OCI-LY7 (cell line): ENCODE data around the gene ZFHX3. TPM values are rescaled to one million over a fixed set of nuclear protein-coding genes. Genes with fewer than 3 reads are reported as not detected.

Experiments used
- BruUV-seq: library from RNA; stranded (reverse); fragments of 400-500 nt; replicated peaks from 2 replicates; lab custom pipeline; 2021; lab: Mats Ljungman, UMichigan
- CTCF ChIA-PET: fragments of 300-600 bp; sonication (Branson Sonifier 250); formaldehyde crosslinking; loops from one replicate; lab custom pipeline; 2022; ENCODE audit warnings: antibody characterized with exemption; ENCODE audit not compliant: unreplicated experiment; lab: Charles Lee
- POLR2A ChIA-PET: fragments of 300-600 bp; sonication (Branson Sonifier 250); formaldehyde crosslinking; loops from one replicate; lab custom pipeline; 2022; ENCODE audit warnings: antibody characterized with exemption; lab: Charles Lee
- DNase-seq: peaks from one replicate; pipeline ENCODE4 v3.0.0-alpha.2; 2015; ENCODE audit warnings: low spot score
- H2AFZ ChIP-seq: fragments of 200-600 bp; sonication (generic), shearing (Covaris generic); 2 replicates; pipeline ENCODE4 v1.6.1; 2014; ENCODE audit warnings: mild to moderate bottlenecking, antibody characterized with exemption, low read length, moderate library complexity
- H3K27ac ChIP-seq: fragments of 200-600 bp; sonication (generic); 2 replicates; pipeline ENCODE4 v1.5.1; 2014; ENCODE audit warnings: mixed run types, low read depth, mild to moderate bottlenecking, moderate library complexity, low read length, inconsistent platforms; ENCODE audit not compliant: poor library complexity, severe bottlenecking
- H3K36me3 ChIP-seq: fragments of 200-600 bp; sonication (generic); 2 replicates; pipeline ENCODE4 v1.6.1; 2014; ENCODE audit warnings: mild to moderate bottlenecking, antibody characterized with exemption, low read length, moderate library complexity, mixed read lengths; ENCODE audit not compliant: insufficient read depth
- H3K4me1 ChIP-seq: fragments of 200-600 bp; sonication (generic); 2 replicates; pipeline ENCODE4 v1.5.1; 2014; ENCODE audit warnings: mild to moderate bottlenecking, low read length; ENCODE audit not compliant: insufficient read depth, poor library complexity, severe bottlenecking
- H3K4me2 ChIP-seq: fragments of 200-600 bp; sonication (generic); 2 replicates; pipeline ENCODE4 v1.6.1; 2014; ENCODE audit warnings: mild to moderate bottlenecking, low read length
- H3K4me3 ChIP-seq: fragments of 200-600 bp; sonication (generic); 2 replicates; pipeline ENCODE4 v1.5.1; 2014; ENCODE audit warnings: mild to moderate bottlenecking, low read depth, low read length; ENCODE audit not compliant: poor library complexity, severe bottlenecking
- H3K79me2 ChIP-seq: fragments of 200-600 bp; sonication (generic); 2 replicates; pipeline ENCODE4 v1.6.1; 2016; ENCODE audit warnings: low read depth, mild to moderate bottlenecking, low read length, moderate library complexity, mixed read lengths; ENCODE audit not compliant: insufficient read depth
- H3K9me2 ChIP-seq: fragments of 200-600 bp; sonication (generic); 2 replicates; pipeline ENCODE4 v1.6.1; 2016; ENCODE audit warnings: mild to moderate bottlenecking, low read length, mixed read lengths; ENCODE audit not compliant: insufficient read depth
- H3K9me3 ChIP-seq: fragments of 200-600 bp; sonication (generic); 2 replicates; pipeline ENCODE4 v1.6.1; 2014; ENCODE audit warnings: mild to moderate bottlenecking, mixed run types, low read length, mixed read lengths
- H4K20me1 ChIP-seq: fragments of 200-600 bp; sonication (generic); 2 replicates; pipeline ENCODE4 v1.6.1; 2014; ENCODE audit warnings: mild to moderate bottlenecking, antibody characterized with exemption, low read length, moderate library complexity, mixed read lengths; ENCODE audit not compliant: insufficient read depth
- EZH2phosphoT487 ChIP-seq: fragments of 200-600 bp; sonication (generic); IDR thresholded peaks from 2 replicates; pipeline ENCODE4 v1.6.1; 2018; ENCODE audit warnings: low read depth, borderline replicate concordance, mild to moderate bottlenecking, mixed run types, antibody characterized with exemption, low read length, moderate library complexity, mixed read lengths
- intact Hi-C: fragments of 100-400 bp; cut with micrococcal nuclease; formaldehyde crosslinking; loops from one replicate; pipeline ENCODE4 v1.10.0; 2022; ENCODE audit not compliant: unreplicated experiment
- total RNA-seq, 2 experiments: library from RNA; depleted of rRNA in 1 of 2; stranded (reverse); fragments of >200 nt in 1 of 2; shearing (Covaris generic) in 1 of 2; gene quantifications; 2 replicates each; pipeline ENCODE4 v1.2.3, GENCODE V29; 2014 to 2022
- TF ChIP-seq, protein P1 (sequence below): fragments of 200-600 bp; sonication (generic); conservative IDR thresholded peaks from 2 replicates; pipeline ENCODE4 v1.5.1; 2014; ENCODE audit warnings: mild to moderate bottlenecking, antibody characterized with exemption, low read length, moderate library complexity, mixed read lengths

Gene ZFHX3
- total RNA-seq, 2 experiments from 2014 or later: 1.3 to 6.2 TPM

DNA sequence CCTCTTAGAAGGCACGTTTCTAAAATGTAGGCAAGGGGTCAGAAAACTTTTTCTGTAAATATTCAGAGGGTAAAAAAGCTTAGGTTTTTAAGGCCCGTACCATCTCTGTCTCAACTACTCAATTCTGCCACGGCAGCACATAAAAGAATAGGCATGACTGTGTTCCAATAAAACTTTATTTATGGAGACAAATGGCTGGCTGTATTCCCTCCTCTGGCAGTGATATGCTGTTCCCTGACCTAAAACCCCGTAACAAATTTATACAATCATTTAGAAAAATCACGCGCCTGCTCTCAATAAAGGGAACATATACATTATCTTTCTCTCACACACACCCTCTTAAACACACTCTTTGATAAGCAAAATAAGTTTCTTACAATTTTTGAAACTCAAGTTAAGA, 138.7 kb downstream of the ZFHX3 start:
- CTCF ChIA-PET: no interaction called here
- Histone ChIP-seq H3K4me1 (no peaks in the 10 kb centered on the region), H3K36me3 (no peaks in the 10 kb centered on the region), H3K79me2 (no peaks in the 10 kb centered on the region), H4K20me1 (no peaks in the 10 kb centered on the region), H2AFZ (no peak overlapping the region), H3K27ac (no peak overlapping the region), H3K4me3 (no peak overlapping the region), H3K4me2 (no peak overlapping the region), H3K9me2 (no peaks in the 10 kb centered on the region), H3K9me3 (no peaks in the 10 kb centered on the region)
- POLR2A ChIA-PET: interaction anchor here (0.5 to 1.1 kb wide), 2 partner anchors 9 to 102 kb away, joined by 3 read pairs; no protein-coding TSS in a partner anchor
- intact Hi-C loops: no loop called here
- no TSS peak for BruUV-seq
- DNase-seq: no peak
- TF ChIP-seq EZH2phosphoT487: no peak
- TF ChIP-seq, protein P1, sequence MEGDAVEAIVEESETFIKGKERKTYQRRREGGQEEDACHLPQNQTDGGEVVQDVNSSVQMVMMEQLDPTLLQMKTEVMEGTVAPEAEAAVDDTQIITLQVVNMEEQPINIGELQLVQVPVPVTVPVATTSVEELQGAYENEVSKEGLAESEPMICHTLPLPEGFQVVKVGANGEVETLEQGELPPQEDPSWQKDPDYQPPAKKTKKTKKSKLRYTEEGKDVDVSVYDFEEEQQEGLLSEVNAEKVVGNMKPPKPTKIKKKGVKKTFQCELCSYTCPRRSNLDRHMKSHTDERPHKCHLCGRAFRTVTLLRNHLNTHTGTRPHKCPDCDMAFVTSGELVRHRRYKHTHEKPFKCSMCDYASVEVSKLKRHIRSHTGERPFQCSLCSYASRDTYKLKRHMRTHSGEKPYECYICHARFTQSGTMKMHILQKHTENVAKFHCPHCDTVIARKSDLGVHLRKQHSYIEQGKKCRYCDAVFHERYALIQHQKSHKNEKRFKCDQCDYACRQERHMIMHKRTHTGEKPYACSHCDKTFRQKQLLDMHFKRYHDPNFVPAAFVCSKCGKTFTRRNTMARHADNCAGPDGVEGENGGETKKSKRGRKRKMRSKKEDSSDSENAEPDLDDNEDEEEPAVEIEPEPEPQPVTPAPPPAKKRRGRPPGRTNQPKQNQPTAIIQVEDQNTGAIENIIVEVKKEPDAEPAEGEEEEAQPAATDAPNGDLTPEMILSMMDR: no peak

DNA sequence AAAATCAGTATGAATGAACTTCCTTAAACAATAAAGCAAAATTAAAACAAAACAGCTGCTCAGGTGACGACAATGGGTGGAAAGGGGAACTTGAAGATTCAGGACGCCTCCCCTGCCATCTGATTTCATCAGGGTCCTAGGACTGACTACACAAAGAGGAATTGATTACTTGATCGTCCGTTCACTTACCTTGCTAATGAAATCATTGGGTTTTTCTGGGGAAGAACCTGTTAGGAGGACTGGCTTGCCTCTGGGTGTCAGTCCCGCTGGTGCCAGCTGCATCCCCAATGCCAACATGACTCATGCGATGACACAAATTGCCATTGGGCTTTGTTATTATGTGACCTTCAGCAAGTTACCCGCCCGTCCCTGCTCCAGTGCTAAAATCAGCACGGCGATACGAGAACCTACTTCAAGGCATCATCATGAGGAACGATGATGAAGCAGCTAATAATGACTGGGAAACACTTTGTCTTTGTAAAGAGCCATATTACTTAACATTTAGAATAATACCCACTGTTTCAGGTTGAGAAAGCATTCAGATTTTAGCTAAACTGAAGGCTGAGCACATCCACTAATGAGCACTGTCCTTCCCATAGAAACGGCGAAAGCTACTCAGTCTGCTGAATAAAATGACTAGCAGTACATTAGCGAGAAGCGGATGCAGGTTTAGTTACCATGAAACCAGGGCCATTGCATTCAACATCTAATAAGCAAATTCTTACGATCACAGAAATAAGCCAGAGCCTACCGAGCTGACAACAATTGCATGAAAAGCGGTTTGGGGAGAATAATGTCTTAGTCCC, 139.4 kb downstream of the ZFHX3 start:
- Histone ChIP-seq H3K4me1 (no peaks in the 10 kb centered on the region), H3K4me2 (no peak overlapping the region), H3K9me3 (no peaks in the 10 kb centered on the region), H3K79me2 (no peaks in the 10 kb centered on the region), H3K36me3 (no peaks in the 10 kb centered on the region), H3K9me2 (no peaks in the 10 kb centered on the region), H4K20me1 (no peaks in the 10 kb centered on the region), H2AFZ (no peak overlapping the region), H3K27ac (no peak overlapping the region), H3K4me3 (no peak overlapping the region)
- BruUV-seq: no TSS peak
- no peak for TF ChIP-seq EZH2phosphoT487
- ChIA-PET CTCF (no interaction called here), POLR2A (interaction anchor here (0.5 to 1.1 kb wide), 2 partner anchors 9 to 103 kb away, joined by 3 read pairs; no protein-coding TSS in a partner anchor)
- intact Hi-C loops: no loop called here
- no peak for DNase-seq

DNA sequence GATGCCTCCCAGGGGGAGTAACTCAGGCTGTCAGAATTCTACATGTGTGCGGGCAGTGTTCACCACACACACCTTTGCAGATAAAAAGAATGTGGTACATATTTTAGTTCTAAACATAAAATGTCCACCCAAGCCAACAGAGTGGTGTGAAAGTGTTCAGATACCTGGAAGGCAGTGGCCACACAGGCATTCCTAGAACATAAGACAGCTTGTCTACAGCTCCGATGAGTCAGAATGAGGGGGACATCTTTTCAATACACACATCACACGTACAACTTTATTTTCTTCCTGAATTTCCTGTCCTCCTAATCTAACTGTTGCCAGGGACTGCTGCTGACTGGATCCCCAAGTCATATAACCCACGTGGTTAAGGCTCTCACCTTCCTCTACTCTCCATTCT, 142.3 kb downstream of the ZFHX3 start:
- no peak overlapping the region for H2AFZ ChIP-seq
- intact Hi-C loops: no loop called here
- no peaks in the 10 kb centered on the region for H4K20me1 ChIP-seq
- H3K4me1 ChIP-seq: no peaks in the 10 kb centered on the region
- POLR2A ChIA-PET: interaction anchor here (0.7 kb wide), 1 partner anchor 8 kb away, joined by 3 read pairs; no protein-coding TSS in a partner anchor
- no peak overlapping the region for H3K27ac ChIP-seq
- CTCF ChIA-PET: no interaction called here
- no peak for DNase-seq
- no peak overlapping the region for H3K4me3 ChIP-seq
- no TSS peak for BruUV-seq
- no peaks in the 10 kb centered on the region for H3K9me2 ChIP-seq
- no peak for TF ChIP-seq EZH2phosphoT487
- TF ChIP-seq, protein P1: no peak
- H3K79me2 ChIP-seq: no peaks in the 10 kb centered on the region
- H3K36me3 ChIP-seq: no peaks in the 10 kb centered on the region
- no peak overlapping the region for H3K4me2 ChIP-seq
- H3K9me3 ChIP-seq: no peaks in the 10 kb centered on the region
